Activated CD8-positive, alpha-beta memory T cell treated with anti-CD3 and anti-CD28 coated beads, Interleukin-2, amount 50 U/mL, for 1 hour (primary cell): ENCODE data around the gene ZNF821.
A peak's percentile ranks its signal among the peaks of the same experiment; 100 is the strongest.
"Not testable (repeated sequence)": the region's sequence is repeated elsewhere in the genome, so short reads cannot be mapped to it uniquely, and the experiment has no call there.

Experiments
- DNase-seq: peaks from one replicate; pipeline ENCODE4 v3.0.0-alpha.2; 2020; ENCODE audit errors: extremely low read depth

The ZNF821 gene, protein sequence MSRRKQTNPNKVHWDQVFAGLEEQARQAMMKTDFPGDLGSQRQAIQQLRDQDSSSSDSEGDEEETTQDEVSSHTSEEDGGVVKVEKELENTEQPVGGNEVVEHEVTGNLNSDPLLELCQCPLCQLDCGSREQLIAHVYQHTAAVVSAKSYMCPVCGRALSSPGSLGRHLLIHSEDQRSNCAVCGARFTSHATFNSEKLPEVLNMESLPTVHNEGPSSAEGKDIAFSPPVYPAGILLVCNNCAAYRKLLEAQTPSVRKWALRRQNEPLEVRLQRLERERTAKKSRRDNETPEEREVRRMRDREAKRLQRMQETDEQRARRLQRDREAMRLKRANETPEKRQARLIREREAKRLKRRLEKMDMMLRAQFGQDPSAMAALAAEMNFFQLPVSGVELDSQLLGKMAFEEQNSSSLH

DNA sequence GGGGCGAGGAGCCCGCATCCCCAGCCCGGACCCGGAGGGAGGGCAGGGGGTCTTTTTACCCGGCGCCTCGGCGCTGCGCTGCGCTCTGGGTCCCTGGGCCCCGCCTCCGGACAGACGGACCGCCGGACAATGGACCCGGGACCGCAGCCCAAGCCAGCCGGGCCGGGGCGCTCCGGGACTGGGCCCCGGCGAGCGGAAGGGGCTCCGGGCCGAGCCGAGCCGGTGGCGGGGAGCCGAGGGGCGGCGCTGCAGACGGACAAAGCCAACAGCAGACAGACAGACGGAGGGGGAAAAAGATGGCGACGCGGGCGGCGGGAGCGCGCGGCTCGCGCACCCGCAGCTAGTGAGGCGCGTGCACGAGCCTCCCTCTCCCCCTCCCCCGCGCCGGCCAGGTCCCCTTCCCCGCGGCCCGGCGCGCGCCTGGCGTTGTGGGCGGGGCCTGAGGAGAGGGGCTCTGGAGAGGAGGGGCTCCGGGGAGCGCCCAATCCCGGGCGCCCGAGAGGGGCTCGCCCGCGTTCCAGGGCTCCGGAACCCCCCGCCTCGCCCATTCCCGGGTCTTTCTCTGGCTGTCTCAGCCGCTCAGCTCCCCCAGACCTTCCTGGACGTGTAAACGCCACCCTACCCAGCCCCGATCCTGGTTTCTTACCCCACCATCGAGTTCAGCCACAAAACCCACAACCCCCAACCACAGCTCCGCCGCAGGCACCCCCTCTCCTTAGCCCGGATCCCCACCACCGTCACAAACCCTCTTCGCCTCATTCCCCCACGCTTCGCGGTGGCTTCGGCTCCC lies at the start of gene ZNF821:
Gene ZNF821 (minus strand): TSS at position 334 of the 790 bp plus-strand sequence. CDS start 4,236 bp downstream, outside the sequence.
- peak; percentile 48 for DNase-seq

DNA sequence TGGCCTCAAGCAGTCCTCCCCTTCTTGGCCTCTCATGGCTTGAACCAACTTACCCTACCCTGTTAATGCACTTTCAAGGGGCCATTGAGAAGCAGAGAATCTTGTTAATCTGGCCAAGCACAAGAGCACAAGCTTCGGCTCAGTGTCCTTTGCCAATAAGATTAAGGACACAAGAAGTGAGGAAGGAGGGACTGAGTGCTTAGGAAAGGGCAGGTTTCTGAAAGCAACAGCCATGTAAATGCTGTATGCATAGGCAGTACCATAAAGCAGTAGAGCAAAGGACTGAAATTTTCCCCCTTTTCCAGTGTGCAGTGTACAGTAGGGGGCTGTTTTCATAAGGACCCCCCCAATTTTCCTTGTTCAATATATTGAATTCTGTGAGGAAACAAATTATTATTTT lies 49.0 kb upstream of the ZNF821 start:
- DNase-seq: no peak

DNA sequence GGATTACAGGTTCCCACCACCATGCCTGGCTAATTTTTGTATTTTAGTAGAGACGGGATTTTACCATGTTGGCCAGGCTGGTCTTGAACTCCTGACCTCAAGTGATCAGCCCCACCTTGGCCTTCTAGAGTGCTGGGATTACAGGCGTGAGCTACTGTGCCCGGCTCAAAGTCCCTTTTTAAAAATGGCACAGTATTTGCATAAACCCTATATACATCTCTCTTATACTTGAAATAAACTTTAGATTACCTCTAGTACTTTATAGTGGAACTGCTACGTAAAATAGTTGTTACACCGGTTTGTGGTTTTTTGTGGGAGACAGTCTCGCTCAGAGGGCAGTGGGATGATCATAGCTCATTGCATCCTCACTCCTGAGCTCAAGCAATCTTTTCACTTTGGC lies 47.6 kb upstream of the ZNF821 start:
- no peak for DNase-seq

DNA sequence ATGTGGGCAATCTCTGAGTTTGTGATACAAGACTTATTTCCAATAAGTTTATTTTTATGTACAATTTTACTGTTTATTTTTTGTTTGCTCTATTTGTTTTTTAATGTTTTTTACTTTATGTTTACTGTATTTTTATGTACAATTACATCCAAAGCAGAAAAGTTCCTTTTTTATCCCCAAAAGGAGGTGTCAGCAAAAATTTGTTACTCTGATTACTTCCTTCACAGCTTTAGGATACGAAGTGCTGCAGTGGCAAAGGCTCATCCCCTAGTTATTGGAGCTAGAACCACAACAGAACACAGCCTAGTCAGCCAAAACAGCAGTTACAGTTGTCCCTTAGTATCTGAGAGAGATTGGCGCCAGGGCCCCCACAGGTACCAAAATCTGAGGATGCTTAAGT lies 47.0 kb upstream of the ZNF821 start:
- DNase-seq: no peak

DNA sequence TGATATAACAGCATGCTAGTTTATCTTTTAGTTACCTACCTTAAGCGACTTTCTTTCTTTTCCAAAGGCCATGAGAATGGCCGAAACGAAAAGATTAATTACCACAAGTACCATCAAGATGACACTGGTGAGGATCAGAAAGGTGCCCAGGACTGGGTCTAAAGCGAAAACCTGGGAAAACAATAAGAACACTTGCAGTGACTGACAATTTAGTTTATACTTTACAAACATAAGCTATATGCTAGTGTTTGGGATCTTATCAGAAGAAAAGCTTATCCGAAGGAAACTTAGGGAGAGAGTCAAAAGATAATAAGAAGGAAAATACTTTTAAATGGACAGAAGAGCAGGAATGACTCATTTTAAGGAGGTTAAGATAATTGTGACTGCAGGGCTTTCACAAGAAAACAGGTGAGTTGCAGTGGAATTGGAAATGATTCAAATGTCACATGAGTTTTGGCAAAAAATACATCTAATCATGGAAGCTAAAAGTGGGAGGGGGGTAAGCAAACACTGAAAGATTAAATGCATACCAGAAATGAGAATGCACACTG lies 46.1 kb upstream of the ZNF821 start:
- DNase-seq: no peak

DNA sequence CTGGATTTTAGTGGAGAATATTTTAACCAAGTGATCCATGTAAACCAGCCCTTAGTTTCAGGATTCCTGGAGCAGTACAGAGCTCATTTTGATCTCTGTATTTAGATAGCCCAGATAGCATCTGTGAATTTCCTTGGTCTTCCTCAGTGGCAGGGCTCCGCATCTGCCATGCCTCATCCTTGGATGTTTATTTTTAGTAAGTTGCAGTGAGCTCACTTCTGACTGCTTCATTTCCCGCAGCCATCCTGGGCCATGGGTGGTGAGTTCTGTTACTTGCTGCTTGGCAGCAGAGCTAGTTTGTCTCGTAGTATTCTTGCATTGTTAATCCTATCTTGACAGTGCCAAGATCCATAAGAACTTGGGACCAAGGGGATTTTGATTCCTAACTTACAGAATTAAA lies 45.1 kb upstream of the ZNF821 start:
- DNase-seq: no peak

DNA sequence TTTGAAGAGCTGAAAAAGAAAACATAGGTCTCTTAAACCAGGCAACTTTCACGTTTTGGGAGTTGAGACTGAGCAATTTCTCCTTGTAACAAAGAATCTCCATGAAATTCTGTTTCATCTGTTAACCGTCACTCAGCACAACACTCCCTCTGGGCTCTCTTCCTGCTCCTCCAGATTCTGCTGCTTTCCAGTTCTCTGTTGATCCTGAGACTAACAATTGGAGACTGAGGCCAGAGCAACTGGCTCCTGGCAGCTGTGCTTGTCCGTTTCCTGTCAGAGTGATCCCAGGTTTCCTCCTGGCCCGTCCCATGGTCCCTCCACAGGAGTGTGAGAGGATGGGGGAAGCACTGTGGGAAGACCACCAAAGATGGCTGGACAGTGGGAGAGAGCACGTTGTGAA lies 43.8 kb upstream of the ZNF821 start:
- DNase-seq: no peak

DNA sequence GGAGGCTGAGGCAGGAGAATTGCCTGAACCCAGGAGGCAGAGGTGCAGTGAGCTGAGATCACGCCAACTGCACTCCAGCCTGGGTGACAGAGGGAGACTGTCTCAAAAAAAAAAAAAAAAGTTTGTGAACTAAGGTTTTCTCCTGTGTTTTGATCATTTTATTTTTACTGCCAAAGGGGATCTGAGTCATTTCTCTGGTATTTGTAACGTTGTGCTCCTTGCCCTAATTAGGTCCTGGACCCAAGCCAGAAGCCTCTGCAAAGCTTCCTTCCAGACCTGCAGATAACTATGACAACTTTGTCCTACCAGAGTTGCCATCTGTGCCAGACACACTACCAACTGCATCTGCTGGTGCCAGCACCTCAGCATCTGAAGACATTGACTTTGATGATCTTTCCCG lies 43.4 kb upstream of the ZNF821 start:
- DNase-seq: no peak

DNA sequence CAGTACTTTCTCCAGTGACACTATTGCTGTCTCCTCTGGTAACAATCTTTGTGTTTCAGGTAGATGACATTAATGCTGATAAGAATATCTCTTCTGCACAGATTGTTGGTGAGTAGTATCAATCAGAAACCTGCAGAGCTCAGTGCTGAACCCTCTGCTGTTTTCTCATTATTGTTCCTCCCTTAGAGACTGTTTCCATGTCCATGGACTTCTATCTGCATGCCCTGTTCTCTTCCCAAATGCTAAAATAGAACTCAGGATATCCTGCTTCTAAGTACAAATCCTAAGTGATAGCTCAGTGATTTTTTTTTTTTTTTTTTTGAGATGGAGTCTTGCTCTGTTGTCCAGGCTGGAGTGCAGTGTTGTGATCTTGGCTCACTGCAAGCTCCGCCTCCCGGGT lies 40.7 kb upstream of the ZNF821 start:
- no peak for DNase-seq

DNA sequence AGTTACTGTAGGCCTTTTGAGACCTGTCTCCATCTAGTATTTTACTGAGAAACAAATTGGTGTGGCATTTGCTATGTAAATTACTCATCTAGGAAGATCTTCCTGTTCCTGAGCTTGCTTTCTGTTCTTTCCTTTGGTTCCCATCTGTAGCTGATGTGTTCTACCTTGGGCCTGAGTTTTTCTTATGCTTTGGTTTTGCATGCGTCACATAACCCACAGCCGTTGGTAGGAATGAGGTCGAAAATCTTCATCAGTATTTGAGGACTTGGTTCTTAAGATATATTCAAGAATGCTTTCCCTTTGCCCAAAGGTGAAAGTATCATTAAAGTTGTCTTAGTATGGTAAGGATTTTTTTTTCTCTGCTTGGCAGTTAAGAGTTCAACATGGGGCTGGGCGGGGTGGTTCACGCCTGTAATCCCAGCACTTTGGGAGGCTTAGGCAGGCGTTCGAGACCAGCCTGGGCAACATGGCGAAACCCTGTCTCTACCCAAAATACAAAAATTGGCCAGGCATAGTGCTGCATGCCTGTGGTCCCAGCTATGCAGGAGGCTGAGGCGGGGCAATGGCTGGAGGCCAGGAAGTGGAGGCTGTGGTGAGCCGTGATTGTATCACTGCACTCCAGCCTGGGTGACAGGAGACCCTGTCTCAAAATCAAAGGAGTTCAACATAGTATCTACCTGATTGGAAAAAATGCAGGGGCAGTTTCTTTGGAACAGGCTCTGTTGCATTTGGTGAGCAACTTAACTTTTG lies 40.1 kb upstream of the ZNF821 start:
- DNase-seq: no peak

DNA sequence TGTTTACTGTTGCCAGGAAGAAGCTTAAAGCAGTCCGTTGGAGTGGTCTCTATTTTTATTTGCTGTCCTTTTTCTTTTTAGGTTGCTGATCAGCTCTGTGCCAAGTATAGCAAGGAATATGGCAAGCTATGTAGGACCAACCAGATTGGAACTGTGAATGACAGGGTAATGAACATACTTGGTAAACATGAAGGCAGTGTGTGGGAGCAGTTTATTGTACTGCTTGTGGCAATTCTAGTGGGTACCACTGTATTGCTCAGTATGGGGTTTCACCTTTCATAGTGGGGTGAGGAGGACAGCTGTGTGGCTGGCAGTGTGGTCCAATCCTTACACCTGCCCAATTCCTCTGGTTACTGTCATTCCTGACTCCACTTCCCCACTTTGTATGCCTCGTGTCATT lies 36.7 kb upstream of the ZNF821 start:
- DNase-seq: no peak

DNA sequence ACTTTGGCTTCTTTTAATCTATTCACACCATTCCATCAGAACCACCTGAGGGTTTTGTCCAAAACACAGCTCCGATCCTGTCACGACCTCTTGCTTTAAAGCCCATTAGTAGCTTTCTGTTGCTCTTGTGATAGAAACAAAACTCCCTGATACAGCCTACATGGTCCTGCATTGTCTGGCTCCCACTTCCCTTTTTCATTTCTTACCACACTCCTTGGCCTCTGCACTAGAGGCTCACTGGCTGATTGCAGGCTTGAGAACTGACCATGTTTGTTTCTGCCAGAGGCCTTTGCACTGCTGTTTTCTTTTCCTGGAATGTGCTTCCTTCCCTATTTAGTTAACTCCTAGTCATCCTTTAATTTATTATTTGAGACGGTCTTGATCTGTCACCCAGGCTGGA lies 35.1 kb upstream of the ZNF821 start:
- no peak for DNase-seq

DNA sequence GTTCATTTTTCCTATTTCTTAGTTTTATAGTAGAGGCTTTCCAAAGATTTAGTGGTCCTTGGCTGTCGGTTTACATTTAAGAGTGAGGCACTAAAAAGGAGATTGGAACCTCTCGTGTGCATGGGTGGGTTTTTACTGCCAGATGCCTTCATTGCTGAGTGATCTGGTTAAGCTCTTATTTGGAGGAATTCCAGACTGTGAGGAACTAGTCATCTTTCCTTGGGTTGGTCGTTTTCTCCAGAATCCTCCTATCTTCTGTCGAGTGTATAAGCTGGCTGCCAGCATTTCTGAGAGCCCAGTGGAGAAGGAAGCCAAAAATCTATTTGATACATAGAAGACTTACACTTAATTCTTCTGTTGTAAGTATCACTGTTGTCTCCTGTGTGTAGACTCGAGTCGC lies 33.9 kb upstream of the ZNF821 start:
- DNase-seq: no peak

DNA sequence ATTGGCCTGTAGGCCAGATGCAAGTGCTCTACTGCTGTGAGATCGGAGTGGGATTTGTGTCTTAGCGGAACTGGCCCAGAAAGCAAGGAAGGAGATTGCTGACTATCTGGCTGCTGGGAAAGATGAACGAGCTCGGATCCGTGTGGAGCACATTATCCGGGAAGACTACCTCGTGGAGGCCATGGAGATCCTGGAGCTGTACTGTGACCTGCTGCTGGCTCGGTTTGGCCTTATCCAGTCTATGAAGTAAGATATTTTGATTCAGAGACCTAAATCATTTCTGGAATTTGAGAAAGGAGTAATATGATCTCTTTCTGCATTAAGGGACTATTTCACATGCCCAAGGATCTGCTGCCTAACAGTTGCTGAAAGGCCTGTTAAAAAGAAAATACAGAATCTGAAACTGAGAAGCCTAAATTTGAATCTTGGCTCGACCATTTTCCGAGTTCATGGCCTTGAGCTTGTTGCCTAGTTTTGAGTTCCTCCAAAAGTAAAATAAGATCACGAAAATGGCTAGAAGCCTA lies 32.5 kb upstream of the ZNF821 start:
- DNase-seq: no peak

DNA sequence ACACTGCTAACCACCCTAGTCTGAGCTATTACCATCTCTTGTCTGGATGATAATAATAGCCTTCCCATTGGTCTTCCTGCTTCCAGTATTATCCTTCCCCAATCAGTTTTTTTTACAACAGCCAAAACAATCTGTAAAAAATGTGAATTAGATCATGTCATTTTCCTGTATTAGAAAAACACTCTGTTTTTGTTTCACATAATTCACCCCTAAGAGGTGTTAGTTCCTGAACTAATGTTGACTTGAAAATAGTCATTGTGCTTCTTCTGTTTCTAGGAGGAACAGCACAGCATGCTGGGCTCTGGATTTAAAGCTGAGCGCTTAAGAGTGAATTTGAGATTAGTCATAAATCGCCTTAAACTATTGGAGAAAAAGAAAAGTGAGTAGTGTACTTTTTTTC lies 31.4 kb upstream of the ZNF821 start:
- no peak for DNase-seq

DNA sequence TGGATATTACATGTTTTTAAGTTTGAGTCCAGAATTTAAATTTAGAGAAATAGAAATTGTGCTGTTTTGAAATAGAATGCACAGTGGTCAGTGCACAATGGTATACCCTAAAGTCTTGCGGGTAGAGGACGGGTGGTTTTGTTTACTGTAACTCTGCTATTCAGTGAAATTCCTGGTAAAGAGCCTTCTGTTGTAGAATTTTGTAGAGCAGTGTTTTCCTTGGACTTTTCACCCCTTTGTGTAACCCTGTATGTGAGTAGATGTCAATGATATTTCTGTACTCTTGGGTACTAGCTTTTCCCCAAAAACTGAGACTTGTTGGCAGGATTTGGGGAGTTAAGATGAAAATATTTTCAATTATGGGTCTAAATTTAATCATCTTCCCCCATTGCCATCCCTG lies 30.8 kb upstream of the ZNF821 start:
- no peak for DNase-seq

DNA sequence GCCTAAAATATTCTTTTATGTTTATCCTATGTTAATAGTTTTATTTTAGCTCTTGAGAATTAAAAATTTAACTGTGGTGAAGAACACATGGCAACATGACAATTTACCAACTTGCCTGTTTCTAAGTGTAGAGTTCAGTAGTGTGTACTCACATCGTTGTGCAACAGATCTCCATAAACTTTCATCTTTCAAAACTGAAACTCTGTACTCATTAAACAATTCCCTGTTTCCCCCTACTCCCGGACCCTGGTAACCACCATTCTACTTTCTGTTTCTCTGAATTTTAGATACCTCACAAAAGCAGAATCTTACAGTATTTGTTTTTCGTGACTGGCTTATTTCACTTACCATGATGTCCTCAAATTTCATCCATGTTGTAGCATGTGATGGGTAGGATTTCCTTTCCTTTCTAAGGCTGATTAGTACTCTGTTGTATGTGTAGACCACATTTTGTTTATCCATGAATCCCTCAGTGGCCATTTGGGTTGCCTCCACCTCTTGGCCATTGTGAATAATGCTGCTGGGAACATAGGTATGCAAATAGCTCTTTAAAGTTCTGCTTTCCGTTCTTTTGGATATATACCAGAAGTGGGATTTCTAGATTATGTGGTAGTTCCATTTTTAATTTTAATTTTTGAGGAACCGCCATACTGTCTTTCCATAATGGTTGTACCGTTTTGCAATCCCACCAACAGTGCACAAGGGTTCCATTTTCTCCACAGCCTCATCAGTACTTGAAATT lies 28.7 kb upstream of the ZNF821 start:
- DNase-seq: no peak

DNA sequence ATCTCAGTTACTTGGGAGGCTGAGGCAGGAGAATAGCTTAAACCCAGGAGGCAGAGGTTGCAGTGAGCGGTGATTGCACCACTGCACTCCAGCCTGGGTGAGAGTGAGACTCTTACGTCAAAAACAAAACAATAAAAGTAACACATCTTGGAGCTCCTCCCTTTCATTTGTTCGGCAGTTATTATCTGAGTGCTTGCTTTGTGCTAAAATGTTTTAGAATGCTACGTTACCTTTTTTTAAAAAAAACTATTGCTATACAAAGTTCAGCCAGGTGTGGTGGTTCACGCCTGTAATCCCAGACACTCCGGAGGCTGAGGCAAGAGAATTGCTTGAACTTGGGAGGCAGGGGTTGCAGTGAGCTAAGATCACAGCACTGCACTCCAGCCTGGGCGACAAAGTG lies 27.1 kb upstream of the ZNF821 start:
- no peak for DNase-seq

DNA sequence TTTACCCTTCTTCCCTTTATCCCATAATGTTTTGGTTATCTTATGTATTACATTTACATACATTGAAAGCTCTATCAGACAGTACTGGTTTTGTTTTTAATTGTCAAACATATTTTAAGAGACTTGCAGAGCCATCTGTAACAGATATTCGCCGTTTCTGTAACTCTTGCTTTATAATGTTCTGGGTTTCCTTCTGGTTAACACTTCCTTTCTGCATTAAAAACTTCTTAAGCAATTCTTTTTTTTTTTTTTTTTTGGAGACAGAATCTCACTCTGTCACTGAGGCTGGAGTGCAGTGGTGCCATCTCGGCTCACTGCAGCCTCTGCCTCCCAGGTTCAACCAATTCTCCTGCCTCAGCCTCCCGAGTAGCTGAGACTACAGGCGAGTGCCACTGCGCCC lies 21.8 kb upstream of the ZNF821 start:
- DNase-seq: not testable (repeated sequence)

DNA sequence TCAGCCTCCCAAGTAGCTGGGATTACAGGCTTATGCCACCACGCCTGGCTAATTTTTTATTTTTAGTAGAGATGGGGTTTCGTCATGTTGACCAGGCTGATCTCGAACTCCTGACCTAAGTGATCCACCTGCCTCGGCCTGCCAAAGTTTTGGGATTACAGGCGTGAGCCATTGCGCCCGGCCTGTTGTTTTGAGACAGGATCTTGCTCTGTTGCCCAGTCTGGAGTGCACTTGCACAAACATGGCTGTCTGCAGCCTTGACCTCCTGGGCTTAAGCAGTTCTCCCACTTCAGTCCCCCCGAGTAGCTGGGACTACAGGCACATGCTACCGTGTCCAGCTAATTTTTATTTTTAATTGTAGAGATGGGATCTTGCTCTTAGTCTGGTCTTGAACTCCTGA lies 20.3 kb upstream of the ZNF821 start:
- DNase-seq: no peak

DNA sequence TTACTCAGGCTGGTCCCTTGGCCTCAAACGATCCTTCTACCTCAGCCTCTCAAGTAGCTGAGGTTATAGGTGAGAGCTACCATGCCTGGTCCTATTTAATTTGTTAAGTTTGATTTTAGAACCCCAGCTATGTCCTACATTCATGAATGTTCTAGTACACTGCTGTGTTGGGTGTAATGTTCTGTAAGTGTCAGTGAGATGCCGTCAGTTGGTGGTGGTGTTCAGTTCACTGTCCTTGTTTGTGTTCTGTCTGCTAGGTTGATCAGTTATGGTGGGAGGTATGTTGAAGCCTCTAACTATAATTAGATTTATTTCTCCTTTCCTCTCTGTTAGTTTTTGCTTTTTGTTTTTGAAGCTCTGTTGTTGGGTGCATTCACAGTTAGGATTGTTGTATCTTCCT lies 19.6 kb upstream of the ZNF821 start:
- no peak for DNase-seq
